BE2C (cell line): ENCODE measurements around the gene CCDC187.
A peak's percentile ranks its signal among the peaks of the same experiment; 100 is the strongest.

Source experiments
- DNase-seq: peaks from one replicate; pipeline ENCODE4 v3.0.0-alpha.2; 2020
- H3K27me3 ChIP-seq: fragments of 250-450 bp; sonication (Bioruptor Pico); 2 replicates; pipeline ENCODE4 v1.5.1; 2020; ENCODE audit warnings: mild to moderate bottlenecking
- H3K36me3 ChIP-seq: fragments of 250-450 bp; sonication (Bioruptor Pico); 2 replicates; pipeline ENCODE4 v1.5.1; 2020; ENCODE audit warnings: mild to moderate bottlenecking
- H3K4me1 ChIP-seq: fragments of 250-450 bp; sonication (Bioruptor Pico); 2 replicates; pipeline ENCODE4 v1.5.1; 2020
- H3K4me3 ChIP-seq: 2 replicates; pipeline ENCODE4 v1.5.1; 2011; ENCODE audit warnings: low read depth, low read length
- H3K9me3 ChIP-seq: fragments of 250-450 bp; sonication (Bioruptor Pico); 2 replicates; pipeline ENCODE4 v1.5.1; 2020
- TF ChIP-seq, protein P1 (sequence below): IDR thresholded peaks from 2 replicates; pipeline ENCODE4 v1.5.1; 2012; ENCODE audit warnings: mild to moderate bottlenecking, low read depth, low read length

CCDC187 gene

DNA sequence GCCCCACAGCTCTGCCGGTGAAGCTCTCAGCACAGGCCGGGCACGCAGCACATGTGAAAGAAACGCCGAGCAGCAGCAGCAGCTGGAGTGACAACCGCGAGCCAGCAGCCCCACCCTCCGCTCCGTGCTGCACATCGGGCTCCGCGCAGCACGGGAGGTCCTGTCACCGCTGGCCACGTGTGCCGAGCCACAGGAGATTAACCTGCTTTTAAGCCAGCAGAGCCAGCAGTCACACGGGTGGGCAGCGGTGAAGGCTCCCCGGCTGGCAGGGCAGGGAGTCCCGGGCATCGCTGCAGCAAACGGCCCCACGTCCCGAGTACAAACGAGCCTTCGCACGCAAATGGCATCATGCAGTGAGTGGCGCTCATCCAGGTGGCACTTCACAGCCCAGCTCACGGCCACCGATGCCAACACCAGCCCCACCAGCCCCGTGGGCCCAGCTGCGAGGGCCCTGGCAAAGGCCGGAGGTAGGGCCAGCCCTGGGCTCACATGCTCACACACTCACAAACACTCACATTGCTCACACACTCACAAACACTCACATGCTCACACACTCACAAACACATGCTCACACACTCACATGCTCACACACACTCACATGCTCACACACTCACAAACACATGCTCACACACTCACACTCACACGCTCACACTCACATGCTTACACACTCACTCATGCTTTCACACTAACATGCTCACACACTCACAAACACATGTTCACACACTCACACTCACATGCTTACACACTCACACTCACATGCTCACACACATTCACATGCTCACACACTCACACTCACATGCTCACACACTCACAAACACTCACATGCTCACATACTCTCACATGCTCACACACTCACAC is 11.1 kb downstream of the CCDC187 start:
- peak; percentile 50 for DNase-seq
- no peaks in the 10 kb centered on the region for H3K9me3 ChIP-seq
- TF ChIP-seq, protein P1, sequence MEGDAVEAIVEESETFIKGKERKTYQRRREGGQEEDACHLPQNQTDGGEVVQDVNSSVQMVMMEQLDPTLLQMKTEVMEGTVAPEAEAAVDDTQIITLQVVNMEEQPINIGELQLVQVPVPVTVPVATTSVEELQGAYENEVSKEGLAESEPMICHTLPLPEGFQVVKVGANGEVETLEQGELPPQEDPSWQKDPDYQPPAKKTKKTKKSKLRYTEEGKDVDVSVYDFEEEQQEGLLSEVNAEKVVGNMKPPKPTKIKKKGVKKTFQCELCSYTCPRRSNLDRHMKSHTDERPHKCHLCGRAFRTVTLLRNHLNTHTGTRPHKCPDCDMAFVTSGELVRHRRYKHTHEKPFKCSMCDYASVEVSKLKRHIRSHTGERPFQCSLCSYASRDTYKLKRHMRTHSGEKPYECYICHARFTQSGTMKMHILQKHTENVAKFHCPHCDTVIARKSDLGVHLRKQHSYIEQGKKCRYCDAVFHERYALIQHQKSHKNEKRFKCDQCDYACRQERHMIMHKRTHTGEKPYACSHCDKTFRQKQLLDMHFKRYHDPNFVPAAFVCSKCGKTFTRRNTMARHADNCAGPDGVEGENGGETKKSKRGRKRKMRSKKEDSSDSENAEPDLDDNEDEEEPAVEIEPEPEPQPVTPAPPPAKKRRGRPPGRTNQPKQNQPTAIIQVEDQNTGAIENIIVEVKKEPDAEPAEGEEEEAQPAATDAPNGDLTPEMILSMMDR = no peak
- H3K4me1 ChIP-seq = peaks cover 8% of the 10 kb centered on the region
- H3K4me3 ChIP-seq = no peak overlapping the region
- no peaks in the 10 kb centered on the region for H3K36me3 ChIP-seq
- H3K27me3 ChIP-seq = no peaks in the 10 kb centered on the region

DNA sequence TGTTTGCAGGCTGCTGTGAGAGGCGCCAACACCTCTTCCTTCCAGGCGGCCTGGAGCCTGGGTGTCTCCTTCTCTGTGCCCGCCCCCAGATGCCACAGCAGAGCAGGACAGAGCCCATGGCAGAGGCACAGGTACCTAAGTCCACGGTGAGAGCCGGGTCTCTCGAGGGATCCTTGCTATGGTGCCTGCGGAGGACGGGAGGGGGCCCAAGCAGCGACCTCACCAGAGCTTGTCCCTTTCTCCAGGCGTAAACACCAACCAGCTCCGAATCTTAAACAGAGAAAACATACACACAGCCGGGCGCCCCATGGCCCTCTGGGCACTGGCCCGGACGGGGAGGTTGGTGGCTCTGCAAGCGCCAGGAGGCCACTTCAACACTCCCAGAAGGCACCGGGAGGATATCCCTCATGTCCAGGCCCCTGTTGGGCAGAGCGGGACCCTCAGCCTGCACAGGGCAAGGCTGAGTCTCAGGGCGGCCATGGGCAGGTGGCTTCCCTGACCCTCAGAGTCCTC is 11.8 kb downstream of the CCDC187 start:
- TF ChIP-seq, protein P1 = no peak
- Histone ChIP-seq H3K9me3 (no peaks in the 10 kb centered on the region), H3K4me3 (no peak overlapping the region), H3K27me3 (no peaks in the 10 kb centered on the region), H3K36me3 (no peaks in the 10 kb centered on the region), H3K4me1 (peaks cover 8% of the 10 kb centered on the region)
- peak; percentile 8 for DNase-seq

DNA sequence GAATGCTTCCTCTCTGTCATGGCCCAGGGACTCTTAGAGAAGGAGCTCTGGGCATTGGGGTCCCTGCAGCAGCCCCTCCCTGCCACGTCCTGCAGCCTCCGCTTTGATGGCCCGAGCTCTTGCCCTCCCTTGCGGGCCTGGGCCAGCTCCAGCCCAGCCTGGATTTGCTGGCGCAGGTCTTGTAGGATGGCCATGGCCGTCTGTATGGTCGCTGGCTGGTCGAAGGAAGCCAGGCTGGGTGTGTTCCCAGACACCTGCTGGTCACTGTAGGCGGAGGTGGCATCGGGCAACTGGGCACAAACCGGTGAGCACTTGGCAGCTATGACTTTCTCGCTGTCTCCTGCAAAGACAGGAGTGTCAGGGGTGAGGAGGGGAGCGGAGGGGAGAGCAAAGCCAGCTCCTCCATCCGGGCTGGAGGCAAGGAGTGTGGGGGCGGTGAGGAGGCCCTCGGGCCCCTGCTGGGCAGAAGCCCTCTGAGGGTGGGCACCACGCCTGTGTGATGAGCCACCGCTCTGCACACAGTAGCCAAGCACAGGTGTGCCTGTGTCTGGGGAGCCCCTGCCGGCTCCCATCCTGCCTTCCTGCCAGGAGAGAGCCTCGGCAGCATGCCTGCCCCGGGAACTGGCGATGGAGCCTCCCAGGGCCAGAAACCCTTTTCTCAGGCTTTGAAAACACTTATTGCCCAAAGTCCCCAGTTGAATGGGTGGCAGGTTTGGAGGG is 12.4 kb downstream of the CCDC187 start:
- DNase-seq = peak; percentile 11
- Histone ChIP-seq H3K4me3 (no peak overlapping the region), H3K36me3 (no peaks in the 10 kb centered on the region), H3K9me3 (no peaks in the 10 kb centered on the region), H3K27me3 (no peaks in the 10 kb centered on the region; the same call in 1 of the 2 replicates), H3K4me1 (peaks cover 8% of the 10 kb centered on the region)
- TF ChIP-seq, protein P1 = no peak

DNA sequence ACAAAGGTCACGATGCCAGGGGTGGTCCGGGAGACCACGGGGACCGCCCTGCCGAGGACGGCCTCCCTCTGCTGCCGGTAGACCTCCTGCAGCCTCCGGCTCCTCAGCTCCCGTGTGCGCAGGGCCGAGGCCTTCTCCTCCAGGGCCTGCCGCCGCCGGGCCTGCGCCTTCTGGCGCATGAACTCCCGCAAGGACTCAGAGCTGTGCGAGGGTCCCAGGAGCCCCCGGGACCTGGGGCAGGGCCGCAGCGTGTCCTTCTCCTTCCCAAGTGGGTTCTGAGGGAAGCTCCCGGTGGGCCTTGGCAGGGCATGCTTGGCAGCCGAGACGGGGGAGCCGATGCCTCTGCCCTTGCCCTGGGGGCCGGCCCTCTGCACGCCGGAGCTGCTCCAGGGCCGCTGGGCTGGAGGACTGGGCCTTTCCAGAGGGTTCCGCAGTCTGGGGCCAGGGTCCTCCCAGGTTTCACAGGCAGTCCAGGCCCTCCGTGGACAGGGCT is 13.3 kb downstream of the CCDC187 start:
- H3K9me3 ChIP-seq = no peaks in the 10 kb centered on the region
- no peak overlapping the region for H3K4me3 ChIP-seq
- no peaks in the 10 kb centered on the region for H3K36me3 ChIP-seq
- H3K27me3 ChIP-seq = no peaks in the 10 kb centered on the region; the same call in 1 of the 2 replicates
- TF ChIP-seq, protein P1 = no peak
- H3K4me1 ChIP-seq = peaks cover 8% of the 10 kb centered on the region
- peak; percentile 11 for DNase-seq

DNA sequence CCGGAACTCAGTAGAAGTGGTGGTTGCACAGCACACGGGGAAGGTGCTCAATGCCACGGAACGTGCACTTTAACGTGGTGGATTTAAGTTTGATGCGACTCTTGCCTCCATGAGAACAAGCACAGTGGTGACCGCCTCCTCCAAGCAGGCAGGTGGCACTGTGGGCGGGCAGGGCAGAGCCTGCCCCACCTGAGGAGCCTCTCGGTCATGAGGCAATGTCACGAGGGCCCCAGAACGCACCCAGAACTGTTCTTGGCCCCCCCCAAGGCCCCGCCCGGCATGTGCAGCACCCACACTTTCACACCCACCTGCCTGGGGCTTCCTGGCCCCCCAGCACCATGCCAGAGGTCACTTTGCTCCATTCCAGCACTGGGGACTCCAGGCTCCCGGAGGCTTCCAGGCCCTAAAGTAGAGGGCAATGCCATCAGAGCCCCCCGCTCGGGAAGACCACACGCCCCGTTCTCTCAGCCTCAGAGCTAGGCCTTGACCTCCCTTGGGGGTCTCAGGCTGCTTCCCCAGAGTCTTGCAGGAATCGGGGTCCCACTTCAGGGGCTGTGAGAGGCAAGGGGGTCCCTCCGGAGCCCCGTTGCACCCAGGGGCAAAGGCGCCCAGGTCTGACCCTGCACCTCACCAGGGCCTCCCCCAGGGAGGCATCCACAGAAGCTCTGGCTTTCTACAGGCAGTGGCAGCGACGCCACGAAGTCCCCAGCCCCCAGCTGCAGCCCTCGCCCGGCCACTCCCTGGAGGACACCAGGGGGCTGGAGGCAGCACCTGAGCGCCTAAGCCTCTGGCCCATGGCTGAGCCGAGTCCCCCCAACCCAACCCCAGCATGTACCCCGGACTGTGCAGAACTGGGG is 14.0 kb downstream of the CCDC187 start:
- TF ChIP-seq, protein P1 = 0 out of 2 replicates have a peak, but pooled peaks have one; percentile 2
- Histone ChIP-seq H3K27me3 (no peaks in the 10 kb centered on the region; the same call in 1 of the 2 replicates), H3K9me3 (no peaks in the 10 kb centered on the region), H3K36me3 (no peaks in the 10 kb centered on the region), H3K4me1 (peaks cover 8% of the 10 kb centered on the region), H3K4me3 (no peak overlapping the region)
- DNase-seq = peak; percentile 13
